ENCODE results near the gene STAT5B. TPM values are rescaled to one million over a fixed set of nuclear protein-coding genes. Genes with fewer than 3 reads are reported as not detected.
"Not testable (repeated sequence)": the region's sequence is repeated elsewhere in the genome, so short reads cannot be mapped to it uniquely, and the experiment has no call there.

The STAT5B gene
- total RNA-seq, 1 donor from 2014 or later = 23.1 TPM

DNA sequence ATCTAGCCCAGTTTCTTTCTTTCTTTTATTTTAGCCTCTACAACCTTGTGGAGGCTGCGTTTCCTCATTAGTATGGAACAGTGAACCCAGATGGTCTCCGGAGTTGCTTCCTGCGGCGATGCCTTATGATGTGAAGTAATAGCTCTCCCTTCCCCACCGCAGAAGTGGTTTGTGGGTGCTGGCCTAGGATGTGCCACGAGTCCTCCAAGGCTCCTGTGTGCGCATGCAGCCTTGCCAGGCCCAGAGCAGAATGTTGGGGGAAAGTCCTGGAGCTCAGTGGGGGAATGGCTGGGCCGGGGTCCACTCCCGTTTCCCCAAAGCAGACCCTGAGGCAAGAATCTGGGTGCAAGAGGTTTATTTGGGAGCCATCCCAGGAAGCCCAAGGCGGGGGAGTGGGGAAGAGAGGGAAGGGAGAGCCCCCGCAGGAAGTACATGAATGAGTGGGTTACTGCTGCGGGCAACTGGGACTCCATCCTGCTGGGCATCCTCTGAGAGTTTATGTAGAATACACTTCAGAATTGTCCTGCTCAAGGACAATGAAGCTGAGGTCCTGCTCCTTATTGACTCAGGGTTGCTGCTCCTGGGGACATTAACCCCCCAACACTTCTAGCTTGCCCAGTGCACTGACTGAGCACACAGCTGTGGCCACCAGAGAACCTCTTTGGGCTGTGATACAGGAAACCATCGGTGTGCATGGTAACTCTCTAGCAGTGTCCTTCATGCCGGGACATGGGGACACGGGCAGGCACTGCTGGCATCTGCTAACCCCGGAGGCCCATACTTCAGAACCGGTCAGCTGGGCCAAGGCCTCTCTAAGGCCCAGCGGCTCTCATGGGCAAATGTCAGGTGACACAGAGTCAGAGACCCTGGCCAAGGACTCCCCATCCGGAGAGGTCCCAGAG, 87.2 kb downstream of the STAT5B start:
- H3K4me1 Mint-ChIP-seq (ENCODE audit: low read depth, unreplicated experiment) = no peaks in the 10 kb centered on the region
- no peak overlapping the region for H2AFZ ChIP-seq (ENCODE audit: low read depth, low read length)
- H3K9ac ChIP-seq (ENCODE audit: low read length) = no peak overlapping the region
- H3K27me3 Mint-ChIP-seq (ENCODE audit: low read depth, unreplicated experiment) = peaks cover 13% of the 10 kb centered on the region
- no peak overlapping the region for H3K4me2 ChIP-seq (ENCODE audit: low read length)
- H3K27me3 ChIP-seq (ENCODE audit: insufficient read depth, low read length) = no peaks in the 10 kb centered on the region
- H4K20me1 ChIP-seq (ENCODE audit: insufficient read depth, low read length) = no peaks in the 10 kb centered on the region
- no peaks in the 10 kb centered on the region for H3K9me3 ChIP-seq (ENCODE audit: insufficient read depth, low read depth, low read length)
- H3K4me1 ChIP-seq (ENCODE audit: insufficient read depth, low read length) = peaks cover 6% of the 10 kb centered on the region
- no peaks in the 10 kb centered on the region for H3K36me3 ChIP-seq (ENCODE audit: insufficient read depth, low read length)
- no peak for FAIRE-seq
- H3K9me3 Mint-ChIP-seq (ENCODE audit: unreplicated experiment) = no peaks in the 10 kb centered on the region
- no peak overlapping the region for H3K27ac Mint-ChIP-seq (ENCODE audit: unreplicated experiment)
- H3K79me2 ChIP-seq (ENCODE audit: insufficient read depth, low read length) = no peaks in the 10 kb centered on the region
- DNase-seq (ENCODE audit: low read depth) = no peak
- no peak overlapping the region for H3K4me3 Mint-ChIP-seq (ENCODE audit: unreplicated experiment)
- no peaks in the 10 kb centered on the region for H3K36me3 Mint-ChIP-seq (ENCODE audit: low read depth, unreplicated experiment)
- no peak overlapping the region for H3K4me3 ChIP-seq (ENCODE audit: insufficient read depth, low read depth, low read length)
- H3K27ac ChIP-seq (ENCODE audit: low read depth, low read length) = no peak overlapping the region
- TF ChIP-seq EZH2 (IDR thresholded peaks at IDR 0.05; ENCODE audit: insufficient read depth, low read length) = no peak
- TF ChIP-seq, protein P1, sequence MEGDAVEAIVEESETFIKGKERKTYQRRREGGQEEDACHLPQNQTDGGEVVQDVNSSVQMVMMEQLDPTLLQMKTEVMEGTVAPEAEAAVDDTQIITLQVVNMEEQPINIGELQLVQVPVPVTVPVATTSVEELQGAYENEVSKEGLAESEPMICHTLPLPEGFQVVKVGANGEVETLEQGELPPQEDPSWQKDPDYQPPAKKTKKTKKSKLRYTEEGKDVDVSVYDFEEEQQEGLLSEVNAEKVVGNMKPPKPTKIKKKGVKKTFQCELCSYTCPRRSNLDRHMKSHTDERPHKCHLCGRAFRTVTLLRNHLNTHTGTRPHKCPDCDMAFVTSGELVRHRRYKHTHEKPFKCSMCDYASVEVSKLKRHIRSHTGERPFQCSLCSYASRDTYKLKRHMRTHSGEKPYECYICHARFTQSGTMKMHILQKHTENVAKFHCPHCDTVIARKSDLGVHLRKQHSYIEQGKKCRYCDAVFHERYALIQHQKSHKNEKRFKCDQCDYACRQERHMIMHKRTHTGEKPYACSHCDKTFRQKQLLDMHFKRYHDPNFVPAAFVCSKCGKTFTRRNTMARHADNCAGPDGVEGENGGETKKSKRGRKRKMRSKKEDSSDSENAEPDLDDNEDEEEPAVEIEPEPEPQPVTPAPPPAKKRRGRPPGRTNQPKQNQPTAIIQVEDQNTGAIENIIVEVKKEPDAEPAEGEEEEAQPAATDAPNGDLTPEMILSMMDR (IDR thresholded peaks at IDR 0.05; ENCODE audit: insufficient read depth, low read depth, low read length) = no peak

GRCh38 chr17:42187833-42188232, 88.4 kb downstream of the STAT5B start:
- no peak overlapping the region for H3K27ac Mint-ChIP-seq (ENCODE audit: unreplicated experiment)
- no peaks in the 10 kb centered on the region for H3K36me3 Mint-ChIP-seq (ENCODE audit: low read depth, unreplicated experiment)
- no peaks in the 10 kb centered on the region for H3K79me2 ChIP-seq (ENCODE audit: insufficient read depth, low read length)
- peaks cover 3% of the 10 kb centered on the region for H3K27me3 ChIP-seq (ENCODE audit: insufficient read depth, low read length)
- H3K27me3 Mint-ChIP-seq (ENCODE audit: low read depth, unreplicated experiment) = peaks cover 15% of the 10 kb centered on the region
- H3K4me3 Mint-ChIP-seq (ENCODE audit: unreplicated experiment) = no peak overlapping the region
- DNase-seq (ENCODE audit: low read depth) = no peak
- no peak for FAIRE-seq
- no peak for TF ChIP-seq EZH2 (IDR thresholded peaks at IDR 0.05; ENCODE audit: insufficient read depth, low read length)
- TF ChIP-seq, protein P1 (IDR thresholded peaks at IDR 0.05; ENCODE audit: insufficient read depth, low read depth, low read length) = no peak
- H2AFZ ChIP-seq (ENCODE audit: low read depth, low read length) = no peak overlapping the region
- H3K9me3 ChIP-seq (ENCODE audit: insufficient read depth, low read depth, low read length) = no peaks in the 10 kb centered on the region
- no peaks in the 10 kb centered on the region for H3K9me3 Mint-ChIP-seq (ENCODE audit: unreplicated experiment)
- no peak overlapping the region for H3K27ac ChIP-seq (ENCODE audit: low read depth, low read length)
- no peak overlapping the region for H3K4me3 ChIP-seq (ENCODE audit: insufficient read depth, low read depth, low read length)
- peaks cover 8% of the 10 kb centered on the region for H3K4me1 Mint-ChIP-seq (ENCODE audit: low read depth, unreplicated experiment)
- no peak overlapping the region for H3K4me2 ChIP-seq (ENCODE audit: low read length)
- H4K20me1 ChIP-seq (ENCODE audit: insufficient read depth, low read length) = peaks cover 4% of the 10 kb centered on the region
- H3K36me3 ChIP-seq (ENCODE audit: insufficient read depth, low read length) = no peaks in the 10 kb centered on the region
- H3K9ac ChIP-seq (ENCODE audit: low read length) = no peak overlapping the region
- H3K4me1 ChIP-seq (ENCODE audit: insufficient read depth, low read length) = peaks cover 13% of the 10 kb centered on the region

DNA sequence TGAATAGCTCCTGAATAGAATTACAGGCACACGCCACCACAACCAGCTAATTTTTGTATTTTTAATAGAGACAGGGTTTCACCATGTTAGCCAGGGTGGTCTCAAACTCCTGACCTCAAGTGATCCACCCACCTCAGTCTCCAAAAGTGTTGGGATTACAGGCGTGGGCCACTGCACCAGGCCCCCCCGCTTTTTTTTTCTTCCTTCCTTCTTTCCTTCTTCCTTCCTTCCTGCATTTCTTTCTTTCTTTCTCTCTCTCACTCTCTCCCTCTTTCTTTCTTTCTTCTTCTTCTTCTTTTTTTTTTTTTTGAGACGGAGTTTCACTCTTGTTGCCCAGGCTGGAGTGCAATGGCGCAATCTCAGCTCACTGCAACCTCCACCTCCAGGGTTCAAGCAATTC, 90.0 kb downstream of the STAT5B start:
- H3K9me3 ChIP-seq (ENCODE audit: insufficient read depth, low read depth, low read length); H3K36me3 ChIP-seq (ENCODE audit: insufficient read depth, low read length); H3K4me3 ChIP-seq (ENCODE audit: insufficient read depth, low read depth, low read length); FAIRE-seq; H3K4me3 Mint-ChIP-seq (ENCODE audit: unreplicated experiment); H3K27ac ChIP-seq (ENCODE audit: low read depth, low read length); H4K20me1 ChIP-seq (ENCODE audit: insufficient read depth, low read length); H3K4me1 Mint-ChIP-seq (ENCODE audit: low read depth, unreplicated experiment); H3K36me3 Mint-ChIP-seq (ENCODE audit: low read depth, unreplicated experiment); DNase-seq (ENCODE audit: low read depth); H3K9ac ChIP-seq (ENCODE audit: low read length); H3K9me3 Mint-ChIP-seq (ENCODE audit: unreplicated experiment); H2AFZ ChIP-seq (ENCODE audit: low read depth, low read length); H3K4me2 ChIP-seq (ENCODE audit: low read length); H3K27ac Mint-ChIP-seq (ENCODE audit: unreplicated experiment); H3K79me2 ChIP-seq (ENCODE audit: insufficient read depth, low read length): not testable (repeated sequence)
- peaks cover 12% of the 10 kb centered on the region for H3K27me3 ChIP-seq (ENCODE audit: insufficient read depth, low read length)
- H3K27me3 Mint-ChIP-seq (ENCODE audit: low read depth, unreplicated experiment) = peaks cover 30% of the 10 kb centered on the region
- peaks cover 13% of the 10 kb centered on the region for H3K4me1 ChIP-seq (ENCODE audit: insufficient read depth, low read length)

All from astrocyte (in vitro differentiated cells and primary cell).